Colonic mucosa (tissue), 4 donors: ENCODE data around the gene NTF3. TPM values are rescaled to one million over a fixed set of nuclear protein-coding genes. Genes with fewer than 3 reads are reported as not detected.

Experiments used
- DNase-seq: peaks from one replicate; pipeline ENCODE4 v3.0.0-alpha.2; 2020
- H3K27ac ChIP-seq: fragments of 200-600 bp; one replicate; pipeline ENCODE4 v1.8.0; 2021
- H3K27me3 ChIP-seq: fragments of 200-600 bp; one replicate; pipeline ENCODE4 v1.8.0; 2021
- H3K36me3 ChIP-seq: fragments of 200-600 bp; one replicate; pipeline ENCODE4 v1.8.0; 2021
- H3K4me1 ChIP-seq: fragments of 200-600 bp; one replicate; pipeline ENCODE4 v1.8.0; 2021; ENCODE audit warnings: mild to moderate bottlenecking
- H3K4me3 ChIP-seq: fragments of 200-600 bp; one replicate; pipeline ENCODE4 v1.8.0; 2021
- H3K9ac ChIP-seq, 2 donors: one replicate each; pipeline ENCODE4 v1.7.0; 2013; ENCODE audit warnings: control low read depth in 2 of 2, low read depth in 2 of 2, low read length in 2 of 2
- H3K9me3 ChIP-seq: fragments of 200-600 bp; one replicate; pipeline ENCODE4 v1.8.0; 2021
- CTCF ChIP-seq: fragments of 200-600 bp; IDR thresholded peaks from one replicate; pipeline ENCODE4 v1.8.0; 2022; ENCODE audit warnings: antibody characterized with exemption, mild to moderate bottlenecking
- intact Hi-C: fragments of 100-400 bp; cut with DNase I; formaldehyde crosslinking; loops from one replicate; pipeline ENCODE4 v1.14.1; 2022
- total RNA-seq, 2 donors: library from RNA; stranded (reverse); fragmentation: NEBNext Ultra II Directional in 1 of 2; extraction: Animal tissue kit (Norgen Biotek cat#: 25700) in 1 of 2; gene quantifications; one replicate each; pipeline ENCODE4 v1.2.1, GENCODE V29; 2021
- donor health status: healthy.
- donor health status: DM: no; HTN: no; CAD: no.
- donor health status: DM: no; HTN: no; CAD: no.

NTF3 gene
- total RNA-seq, 2 donors from 2014 or later = 0.37 to 0.49 TPM

GRCh38 chr12:5439371-5439771 lies 7.5 kb downstream of the NTF3 start:
- intact Hi-C loops = no loop called here

GRCh38 chr12:5439788-5440300 lies 7.9 kb downstream of the NTF3 start:
- Histone ChIP-seq H3K27ac (no peak overlapping the region), H3K27me3 (peaks cover 10% of the 10 kb centered on the region)

More at GRCh38 chr12:5439371-5439771, 7.5 kb downstream of the NTF3 start:
- Histone ChIP-seq H3K4me3 (no peak overlapping the region), H3K9me3 (no peaks in the 10 kb centered on the region), H3K27me3 (peaks cover 10% of the 10 kb centered on the region), H3K9ac (no peak overlapping the region), H3K27ac (no peak overlapping the region), H3K36me3 (no peaks in the 10 kb centered on the region), H3K4me1 (no peaks in the 10 kb centered on the region)
- no peak for TF ChIP-seq CTCF
- DNase-seq = no peak

DNA sequence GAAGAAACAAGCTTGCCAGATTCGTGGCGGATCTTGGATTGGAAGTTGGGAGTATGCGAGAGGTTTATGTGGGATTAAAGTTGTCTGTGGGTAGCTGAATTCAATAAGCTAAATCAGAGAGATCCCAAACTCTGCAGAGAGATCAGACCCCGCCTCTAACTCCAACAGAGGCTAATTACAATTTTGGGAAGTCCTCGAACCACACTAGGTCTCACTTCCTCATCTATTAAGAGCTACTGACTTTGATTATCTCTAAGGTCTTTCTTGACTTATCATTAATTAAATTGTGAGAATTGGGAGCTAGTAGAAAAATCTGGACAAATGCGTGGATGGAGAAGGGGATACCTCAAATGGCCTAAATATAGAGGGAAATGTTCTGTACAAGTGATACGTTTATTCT lies 9.1 kb downstream of the NTF3 start:
- H3K9me3 ChIP-seq = no peaks in the 10 kb centered on the region
- DNase-seq = no peak
- H3K36me3 ChIP-seq = no peaks in the 10 kb centered on the region
- no peaks in the 10 kb centered on the region for H3K4me1 ChIP-seq
- no peak overlapping the region for H3K9ac ChIP-seq
- no peak overlapping the region for H3K4me3 ChIP-seq
- intact Hi-C loops = loop anchor here (2.0 to 5.0 kb wide), 2 partner anchors 240 to 419 kb away; no protein-coding TSS in a partner anchor
- TF ChIP-seq CTCF = no peak
- H3K27ac ChIP-seq = no peak overlapping the region
- peaks cover 2% of the 10 kb centered on the region for H3K27me3 ChIP-seq

More at GRCh38 chr12:5439788-5440300, 7.9 kb downstream of the NTF3 start:
- Histone ChIP-seq H3K4me3 (no peak overlapping the region), H3K4me1 (no peaks in the 10 kb centered on the region), H3K36me3 (no peaks in the 10 kb centered on the region), H3K9ac (no peak overlapping the region), H3K9me3 (no peaks in the 10 kb centered on the region)
- DNase-seq = no peak
- intact Hi-C loops = loop anchor here (2.0 to 5.0 kb wide), 2 partner anchors 239 to 418 kb away; no protein-coding TSS in a partner anchor
- no peak for TF ChIP-seq CTCF

GRCh38 chr12:5441497-5442236 lies 9.8 kb downstream of the NTF3 start:
- no peaks in the 10 kb centered on the region for H3K4me1 ChIP-seq
- H3K27me3 ChIP-seq = no peaks in the 10 kb centered on the region
- no peak for DNase-seq

More at GRCh38 chr12:5441497-5442236, 9.8 kb downstream of the NTF3 start:
- no peak for TF ChIP-seq CTCF
- intact Hi-C loops = loop anchor here (2.0 to 5.0 kb wide), 3 partner anchors 241 to 419 kb away; no protein-coding TSS in a partner anchor
- no peaks in the 10 kb centered on the region for H3K36me3 ChIP-seq
- H3K4me3 ChIP-seq = no peak overlapping the region
- H3K27ac ChIP-seq = no peak overlapping the region
- H3K9ac ChIP-seq = no peak overlapping the region
- H3K9me3 ChIP-seq = no peaks in the 10 kb centered on the region
